AG04450 (cell line): ENCODE measurements around the gene RAPGEF5. TPM values are rescaled to one million over a fixed set of nuclear protein-coding genes. Genes with fewer than 3 reads are reported as not detected.

Experiments used
- CTCF ChIA-PET: fragments of 300-600, 350-600 bp; formaldehyde crosslinking; extraction: SDS; loops from one replicate; lab custom pipeline; 2022; ENCODE audit warnings: antibody characterized with exemption, inconsistent platforms; lab: Charles Lee
- POLR2A ChIA-PET: fragments of 350-600 bp; formaldehyde crosslinking; extraction: SDS; loops from one replicate; lab custom pipeline; 2021; ENCODE audit warnings: antibody characterized with exemption, inconsistent platforms; lab: Yijun Ruan, JAX
- DNase-seq: peaks from one replicate; pipeline ENCODE4 v3.0.0-alpha.2; 2011; ENCODE audit warnings: low read depth, low spot score
- H3K27ac ChIP-seq: one replicate; pipeline ENCODE4 v1.5.1; 2012; ENCODE audit warnings: low read depth, low read length, control low read depth
- H3K27me3 ChIP-seq: one replicate; pipeline ENCODE4 v1.6.0; 2012; ENCODE audit warnings: low read length; ENCODE audit not compliant: control insufficient read depth, insufficient read depth
- H3K4me3 ChIP-seq: 2 replicates; pipeline ENCODE4 v1.5.1; 2011; ENCODE audit warnings: mild to moderate bottlenecking, low read depth, low read length, control low read depth
- H3K9me3 ChIP-seq: 2 replicates; pipeline ENCODE4 v1.5.1; 2012; ENCODE audit warnings: low read length; ENCODE audit not compliant: control insufficient read depth, insufficient read depth
- polyA plus RNA-seq: library from polyadenylated mRNA; depleted of rRNA; stranded (reverse); fragments of >200 nt; gene quantifications from 2 replicates; pipeline ENCODE4 v1.2.3, GENCODE V29; 2011
- TF ChIP-seq, protein P1 (sequence below): IDR thresholded peaks from 2 replicates; pipeline ENCODE4 v1.5.1; 2011; ENCODE audit warnings: low read depth, low read length, control low read depth, inconsistent platforms

The RAPGEF5 gene
- polyA plus RNA-seq, 1 experiment, result 0.16 TPM

DNA sequence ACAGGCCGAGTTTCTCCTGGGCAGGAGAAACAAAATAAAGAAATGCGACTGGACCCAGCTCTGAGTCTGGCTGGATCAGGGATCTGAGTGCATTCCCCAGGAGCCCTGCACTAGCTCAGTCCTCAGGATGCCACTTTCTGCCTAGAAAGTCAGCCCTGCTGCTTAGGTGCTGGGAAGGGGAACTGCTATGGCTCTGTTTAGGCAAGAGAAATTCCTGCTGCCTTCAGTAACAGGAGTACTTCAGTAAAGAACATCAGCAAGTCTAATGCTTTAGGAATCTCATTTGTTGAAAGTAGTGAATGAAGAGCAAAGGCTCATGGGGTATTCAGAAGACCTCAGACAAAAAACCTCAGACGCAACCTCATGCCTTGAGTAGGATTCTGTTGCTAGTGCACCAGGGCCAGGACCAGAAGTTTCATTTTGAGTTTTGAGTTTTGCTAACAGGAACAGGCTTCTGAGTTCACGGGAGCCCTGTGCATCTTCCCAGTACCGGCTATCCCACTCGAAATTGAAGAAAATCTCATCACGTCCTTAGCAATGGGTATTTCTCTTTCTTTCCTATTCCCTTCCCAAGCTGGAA, 240.4 kb downstream of the RAPGEF5 start:
- Histone ChIP-seq H3K27ac (peak overlapping the region; percentile 65), H3K27me3 (no peaks in the 10 kb centered on the region), H3K4me3 (no peak overlapping the region), H3K9me3 (no peaks in the 10 kb centered on the region; the same call in 1 of the 2 replicates)
- peak; percentile 65 for DNase-seq
- POLR2A ChIA-PET, result no interaction called here
- TF ChIP-seq, protein P1, sequence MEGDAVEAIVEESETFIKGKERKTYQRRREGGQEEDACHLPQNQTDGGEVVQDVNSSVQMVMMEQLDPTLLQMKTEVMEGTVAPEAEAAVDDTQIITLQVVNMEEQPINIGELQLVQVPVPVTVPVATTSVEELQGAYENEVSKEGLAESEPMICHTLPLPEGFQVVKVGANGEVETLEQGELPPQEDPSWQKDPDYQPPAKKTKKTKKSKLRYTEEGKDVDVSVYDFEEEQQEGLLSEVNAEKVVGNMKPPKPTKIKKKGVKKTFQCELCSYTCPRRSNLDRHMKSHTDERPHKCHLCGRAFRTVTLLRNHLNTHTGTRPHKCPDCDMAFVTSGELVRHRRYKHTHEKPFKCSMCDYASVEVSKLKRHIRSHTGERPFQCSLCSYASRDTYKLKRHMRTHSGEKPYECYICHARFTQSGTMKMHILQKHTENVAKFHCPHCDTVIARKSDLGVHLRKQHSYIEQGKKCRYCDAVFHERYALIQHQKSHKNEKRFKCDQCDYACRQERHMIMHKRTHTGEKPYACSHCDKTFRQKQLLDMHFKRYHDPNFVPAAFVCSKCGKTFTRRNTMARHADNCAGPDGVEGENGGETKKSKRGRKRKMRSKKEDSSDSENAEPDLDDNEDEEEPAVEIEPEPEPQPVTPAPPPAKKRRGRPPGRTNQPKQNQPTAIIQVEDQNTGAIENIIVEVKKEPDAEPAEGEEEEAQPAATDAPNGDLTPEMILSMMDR, result no peak
- CTCF ChIA-PET, result interaction anchor here (1.4 kb wide), 1 partner anchor 140 kb away, joined by 5 read pairs; no protein-coding TSS in a partner anchor

DNA sequence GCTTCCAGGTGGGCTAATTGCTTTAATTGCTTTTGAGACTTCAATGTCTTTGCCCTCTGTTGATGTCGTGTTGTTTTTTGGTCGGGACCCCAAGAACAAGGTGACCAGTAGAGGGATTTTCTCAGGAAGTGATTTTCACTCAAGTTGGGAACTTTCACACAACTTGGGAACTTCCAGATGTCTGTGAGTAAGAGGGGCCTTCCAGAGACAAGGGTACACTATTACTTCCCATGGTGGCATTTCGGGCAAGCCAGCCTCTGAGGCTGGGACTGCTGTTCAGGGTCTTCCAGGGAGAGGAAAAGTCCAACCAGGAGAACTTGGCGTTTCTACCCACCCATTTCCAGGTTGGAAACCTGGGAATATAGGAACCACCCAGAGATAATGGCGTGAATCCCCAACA, 241.3 kb downstream of the RAPGEF5 start:
- H3K27me3 ChIP-seq, result no peaks in the 10 kb centered on the region
- POLR2A ChIA-PET, result no interaction called here
- no peak overlapping the region for H3K4me3 ChIP-seq
- no peak for DNase-seq
- TF ChIP-seq, protein P1, result no peak
- H3K27ac ChIP-seq, result no peak overlapping the region
- H3K9me3 ChIP-seq, result no peaks in the 10 kb centered on the region; the same call in 1 of the 2 replicates
- CTCF ChIA-PET, result interaction anchor here (1.4 to 2.2 kb wide), 2 partner anchors 141 to 180 kb away, joined by 5 to 7 read pairs; no protein-coding TSS in a partner anchor

DNA sequence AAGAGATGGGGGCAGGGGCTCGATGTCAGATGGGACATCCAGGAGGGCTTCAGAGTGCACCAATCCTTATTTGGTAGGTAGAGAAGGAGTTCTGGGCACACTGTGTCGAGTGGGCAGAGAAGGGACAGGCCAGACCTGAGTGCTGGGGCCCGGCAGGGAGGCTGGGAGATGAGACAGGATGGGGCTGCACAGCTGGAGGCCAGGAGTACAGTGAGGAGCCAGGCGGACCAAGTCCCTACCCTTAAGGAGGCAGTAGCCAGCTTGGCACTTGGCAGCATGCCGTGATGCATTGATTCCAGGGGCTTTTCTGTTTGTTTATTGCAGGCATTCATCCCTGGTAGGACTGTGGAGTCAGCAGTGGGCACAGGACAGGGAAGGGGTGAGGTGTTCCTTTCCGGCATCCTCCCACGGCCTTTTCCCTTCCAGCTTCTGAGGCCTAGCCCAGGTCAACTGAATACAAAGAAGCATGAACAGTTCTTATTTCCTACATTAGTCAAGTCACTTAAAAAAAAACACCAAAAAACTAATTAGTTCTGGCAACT, 242.4 kb downstream of the RAPGEF5 start:
- Histone ChIP-seq H3K27me3 (no peaks in the 10 kb centered on the region), H3K27ac (no peak overlapping the region), H3K4me3 (no peak overlapping the region), H3K9me3 (no peaks in the 10 kb centered on the region; the same call in 1 of the 2 replicates)
- TF ChIP-seq, protein P1, result no peak
- CTCF ChIA-PET, result interaction anchor here (2.0 to 2.2 kb wide), 2 partner anchors 11 to 181 kb away, joined by 7 read pairs; no protein-coding TSS in a partner anchor
- DNase-seq, result no peak
- POLR2A ChIA-PET, result no interaction called here

DNA sequence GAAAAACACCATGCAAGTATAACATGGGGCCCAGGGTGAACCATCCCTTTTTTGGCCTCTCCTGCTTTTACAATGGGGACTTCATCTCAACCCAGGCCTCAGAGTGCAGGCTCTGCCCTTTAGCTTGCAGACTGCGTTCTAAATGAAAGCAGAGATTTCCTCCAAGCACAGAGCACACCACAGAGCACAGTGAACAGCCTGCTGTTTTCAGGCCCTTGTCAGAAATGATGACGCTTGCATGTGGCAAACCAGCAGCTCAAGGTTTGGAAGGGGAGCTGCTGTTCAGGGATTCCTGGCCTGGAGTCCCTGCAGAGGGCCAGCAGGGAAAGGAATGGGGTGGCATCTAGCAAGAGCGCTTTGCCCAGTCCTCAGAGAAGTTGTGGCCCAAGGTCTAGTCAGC, 243.9 kb downstream of the RAPGEF5 start:
- Histone ChIP-seq H3K27me3 (no peaks in the 10 kb centered on the region), H3K4me3 (no peak overlapping the region), H3K27ac (no peak overlapping the region), H3K9me3 (no peaks in the 10 kb centered on the region; the same call in 1 of the 2 replicates)
- no peak for DNase-seq
- TF ChIP-seq, protein P1, result no peak
- POLR2A ChIA-PET, result no interaction called here
- CTCF ChIA-PET, result interaction anchor here (1.0 to 5.5 kb wide), 7 partner anchors 9 to 388 kb away, joined by 3 to 86 read pairs (median 6); partner anchors contain the start of gene STEAP1B

DNA sequence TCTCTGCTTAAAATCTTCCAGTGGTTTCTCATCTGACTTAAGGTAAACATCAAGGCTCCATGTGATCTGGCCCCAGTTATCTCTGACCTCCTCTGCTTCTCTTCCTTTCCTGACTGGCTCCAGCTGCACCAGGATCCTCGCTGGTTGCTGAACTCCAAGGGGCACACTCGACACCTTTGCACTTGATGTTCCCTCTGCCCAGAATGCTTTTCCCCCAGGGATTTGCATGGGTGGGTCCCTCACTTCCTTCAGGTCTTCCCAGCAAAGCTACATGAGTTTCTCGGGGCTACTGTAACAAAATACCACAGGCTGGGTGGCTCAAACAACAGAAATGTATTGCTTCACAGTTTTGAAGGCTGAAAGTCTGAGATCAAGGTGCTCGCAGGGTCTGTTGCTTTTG, 245.3 kb downstream of the RAPGEF5 start:
- no peaks in the 10 kb centered on the region for H3K9me3 ChIP-seq
- no peak for DNase-seq
- TF ChIP-seq, protein P1, result no peak
- no peaks in the 10 kb centered on the region for H3K27me3 ChIP-seq
- CTCF ChIA-PET, result interaction anchor here (0.6 to 5.5 kb wide), 16 partner anchors 8 to 389 kb away, joined by 3 to 86 read pairs (median 22); partner anchors contain the start of gene STEAP1B
- POLR2A ChIA-PET, result no interaction called here
- H3K4me3 ChIP-seq, result no peak overlapping the region
- H3K27ac ChIP-seq, result no peak overlapping the region
